NCI-H2107 (cell line): ENCODE data around the gene MYO5A.
"Not testable (repeated sequence)": the region's sequence is repeated elsewhere in the genome, so short reads cannot be mapped to it uniquely, and the experiment has no call there.

ENCODE experiments used
- DNase-seq: peaks from one replicate; lab custom pipeline; 2025; lab: John Stamatoyannopoulos, UW

Gene MYO5A

GRCh38 chr15:52417957-52418356 is 110.7 kb downstream of the MYO5A start:
- DNase-seq = no peak

GRCh38 chr15:52417521-52417920 is 111.2 kb downstream of the MYO5A start:
- DNase-seq = no peak

GRCh38 chr15:52416566-52416965 is 112.1 kb downstream of the MYO5A start:
- not testable (repeated sequence) for DNase-seq

- DNase-seq = no peak
Measured at GRCh38 chr15:52415628-52416027, 113.1 kb downstream of the MYO5A start.

- peak; percentile 3 for DNase-seq
Measured at GRCh38 chr15:52414936-52415335, 113.7 kb downstream of the MYO5A start.

GRCh38 chr15:52408823-52409222 is 119.9 kb downstream of the MYO5A start:
- no peak for DNase-seq

GRCh38 chr15:52407374-52407773 is 121.3 kb downstream of the MYO5A start:
- no peak for DNase-seq

GRCh38 chr15:52406601-52407000 is 122.1 kb downstream of the MYO5A start:
- no peak for DNase-seq

GRCh38 chr15:52405856-52406255 is 122.8 kb downstream of the MYO5A start:
- no peak for DNase-seq

- no peak for DNase-seq
Measured at GRCh38 chr15:52397118-52397517, 131.6 kb downstream of the MYO5A start.

GRCh38 chr15:52394118-52394517 is 134.6 kb downstream of the MYO5A start:
- no peak for DNase-seq

GRCh38 chr15:52392008-52392687 is 136.5 kb downstream of the MYO5A start:
- no peak for DNase-seq

- DNase-seq = no peak
Measured at GRCh38 chr15:52391069-52391468, 137.6 kb downstream of the MYO5A start.

- DNase-seq = no peak
Measured at GRCh38 chr15:52385670-52386069, 143.0 kb downstream of the MYO5A start.

GRCh38 chr15:52383100-52383588 is 145.5 kb downstream of the MYO5A start:
- DNase-seq = no peak

- DNase-seq = no peak
Measured at GRCh38 chr15:52382647-52383046, 146.0 kb downstream of the MYO5A start.

- DNase-seq = no peak
Measured at GRCh38 chr15:52379395-52380106, 149.1 kb downstream of the MYO5A start.

- DNase-seq = no peak
Measured at GRCh38 chr15:52378746-52379394, 149.8 kb downstream of the MYO5A start.

GRCh38 chr15:52370010-52370409 is 158.7 kb downstream of the MYO5A start:
- DNase-seq = no peak

- no peak for DNase-seq
Measured at GRCh38 chr15:52369455-52369854, 159.2 kb downstream of the MYO5A start.

- no peak for DNase-seq
Measured at GRCh38 chr15:52369030-52369429, 159.7 kb downstream of the MYO5A start.

- DNase-seq = no peak
Measured at GRCh38 chr15:52368402-52368801, 160.3 kb downstream of the MYO5A start.

- no peak for DNase-seq
Measured at GRCh38 chr15:52362497-52362896, 166.2 kb downstream of the MYO5A start.
